ENCODE data around the gene ZFAND3.

- TF ChIP-seq GATA2 (IDR thresholded peaks at IDR 0.05; ENCODE audit: low read depth, low read length) (no peak), GATA3 (IDR thresholded peaks at IDR 0.05; ENCODE audit: low read depth, low read length) (no peak)
Observed at GRCh38 chr6:38151580-38152500, 332.3 kb downstream of the ZFAND3 start.
